NCI-H774 (cell line): ENCODE data around the gene BUB1B.

ENCODE experiments used
- DNase-seq: peaks from one replicate; lab custom pipeline; 2025; lab: John Stamatoyannopoulos, UW

The BUB1B gene

DNA sequence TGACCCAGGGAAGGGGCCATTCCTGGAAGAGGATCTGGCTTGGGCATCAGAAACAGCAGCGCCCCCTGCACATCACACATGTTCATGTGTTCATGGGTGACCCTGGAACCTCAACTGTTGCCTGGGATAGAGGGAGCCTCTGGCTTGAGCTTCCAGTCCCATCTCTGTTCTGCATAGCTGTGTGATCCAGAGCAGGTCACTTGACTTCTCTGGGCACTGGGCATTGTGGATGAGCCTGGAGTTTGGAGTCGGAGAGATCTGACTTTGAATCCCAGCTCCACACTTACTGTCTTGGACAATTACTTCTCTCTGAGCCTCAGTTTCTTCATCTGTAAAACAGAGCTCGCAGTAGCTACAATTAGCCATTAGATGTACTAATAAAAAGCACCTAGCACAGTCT, 93.6 kb downstream of the BUB1B start:
- DNase-seq = no peak

DNA sequence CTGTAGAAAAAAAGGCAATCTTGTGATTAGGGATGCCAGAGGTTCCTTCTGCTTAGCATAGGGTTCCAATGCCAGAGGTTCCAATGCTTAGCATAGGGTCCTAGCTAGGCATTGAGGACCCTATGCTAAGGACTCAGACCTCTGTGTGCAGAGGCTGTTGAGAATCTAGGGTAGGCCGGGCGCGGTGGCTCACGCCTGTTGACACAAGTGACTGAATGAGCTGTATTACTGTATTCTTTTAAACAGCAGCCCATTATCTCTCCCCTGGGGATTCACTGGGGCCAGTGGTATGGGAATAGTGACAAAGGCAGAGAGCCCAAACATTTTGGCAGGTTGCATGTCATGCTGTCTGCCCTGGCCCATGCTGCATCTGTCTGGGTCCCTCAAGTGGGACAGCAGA, 94.2 kb downstream of the BUB1B start:
- no peak for DNase-seq

DNA sequence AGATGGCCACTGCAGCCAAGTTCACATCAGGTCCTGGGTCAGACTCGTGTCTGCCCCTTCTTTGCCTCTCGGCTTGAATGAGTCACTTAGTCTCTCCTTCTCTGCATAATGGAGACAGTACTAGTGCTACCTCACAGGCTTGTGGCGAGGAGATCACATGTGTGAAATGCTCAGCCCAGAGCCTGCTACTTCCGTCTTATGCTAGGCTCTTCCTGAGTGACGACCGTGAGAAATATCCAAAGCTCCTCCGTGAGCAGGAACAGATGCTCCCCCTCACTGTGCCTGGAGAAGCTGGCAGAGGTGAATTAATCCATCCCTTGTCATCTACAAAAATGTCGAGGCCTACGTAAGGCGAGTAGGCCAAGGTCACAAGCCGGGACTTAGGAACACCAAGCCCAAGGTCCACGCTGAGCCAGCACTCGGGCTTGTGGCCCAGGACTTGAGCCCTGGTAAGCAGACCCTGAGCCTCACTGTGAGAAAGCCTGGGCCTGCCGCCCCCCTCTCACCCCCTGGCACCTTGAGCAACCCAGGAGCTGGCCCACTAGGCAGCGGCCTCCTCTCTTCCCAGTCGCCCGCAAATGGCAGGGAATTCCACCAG, 95.9 kb downstream of the BUB1B start:
- DNase-seq = no peak

DNA sequence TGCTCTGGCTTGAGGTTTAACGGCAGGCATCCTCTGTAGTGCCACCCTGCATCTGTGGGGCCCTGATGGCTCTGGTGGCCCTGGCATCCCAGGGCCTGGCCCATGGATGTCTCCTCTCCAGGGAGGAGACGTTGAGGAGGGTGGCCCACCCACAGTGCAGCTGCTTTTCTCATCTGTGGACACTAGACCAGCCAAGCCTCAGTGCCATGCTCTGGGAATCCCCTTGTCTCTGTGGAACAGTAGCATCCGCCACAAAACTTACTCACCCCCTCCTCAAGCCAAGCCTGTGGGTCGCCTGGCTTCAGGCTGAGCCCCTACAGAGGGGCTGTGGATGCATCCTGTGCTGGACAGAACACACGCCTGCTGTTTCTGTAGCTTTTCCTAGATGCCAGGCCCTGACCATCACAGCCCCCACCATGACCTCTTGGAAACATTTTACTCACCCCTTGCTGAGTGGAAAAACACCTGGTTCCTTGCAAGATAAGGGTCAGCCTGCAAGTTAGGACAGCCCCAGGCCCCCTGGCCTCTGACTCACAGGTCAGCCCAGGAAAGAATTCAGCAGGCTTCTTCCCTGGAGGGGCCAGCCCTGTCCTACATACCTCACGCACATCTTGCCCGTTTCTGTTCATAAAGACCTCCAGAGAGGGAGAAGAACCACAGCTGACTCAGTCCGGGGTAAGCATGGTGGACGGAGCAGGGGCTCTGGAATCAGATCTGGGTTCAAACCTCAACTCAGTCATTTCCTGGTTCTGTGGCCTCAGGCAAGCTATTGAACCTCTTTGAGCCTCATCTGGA, 97.0 kb downstream of the BUB1B start:
- DNase-seq = no peak

DNA sequence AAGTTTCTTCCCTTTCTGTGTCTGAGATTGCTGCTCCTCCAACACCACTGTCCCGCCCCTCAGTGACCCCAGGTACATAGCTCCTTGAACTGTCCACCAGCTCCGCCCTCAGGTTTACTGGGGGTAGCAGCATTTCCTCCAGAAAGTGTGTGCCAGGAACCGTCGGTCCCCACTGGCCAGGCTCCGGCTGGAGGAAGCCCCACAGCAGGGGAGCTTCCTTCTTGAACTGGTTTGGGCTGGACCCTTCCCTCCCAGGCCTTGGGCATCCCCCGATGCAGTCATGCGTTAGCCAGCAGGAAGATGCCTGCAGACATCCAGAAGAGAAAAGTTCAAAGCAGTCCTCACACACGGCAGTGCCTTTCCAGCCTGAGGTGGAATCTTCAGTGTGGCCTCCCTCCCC, 97.7 kb downstream of the BUB1B start:
- no peak for DNase-seq

DNA sequence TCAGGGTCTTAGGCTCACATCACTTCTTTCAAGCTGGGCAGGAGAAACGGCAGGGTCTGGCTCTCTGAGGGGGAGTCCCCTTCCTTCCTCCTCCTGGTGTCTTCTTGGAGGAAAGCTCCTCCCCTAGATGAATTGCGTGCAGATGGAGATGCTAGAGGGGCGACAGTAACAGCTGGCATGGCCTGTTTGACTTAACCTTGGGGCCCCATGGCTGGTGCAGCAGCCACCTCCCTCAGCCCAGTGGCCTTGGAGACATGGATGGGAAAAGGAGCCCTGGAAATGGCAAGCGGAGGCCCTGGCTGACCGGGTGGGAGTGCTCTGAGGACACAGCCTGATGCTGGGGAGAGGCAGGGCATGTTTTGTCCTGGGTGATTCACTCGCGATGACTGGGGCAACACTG, 98.2 kb downstream of the BUB1B start:
- DNase-seq = no peak

DNA sequence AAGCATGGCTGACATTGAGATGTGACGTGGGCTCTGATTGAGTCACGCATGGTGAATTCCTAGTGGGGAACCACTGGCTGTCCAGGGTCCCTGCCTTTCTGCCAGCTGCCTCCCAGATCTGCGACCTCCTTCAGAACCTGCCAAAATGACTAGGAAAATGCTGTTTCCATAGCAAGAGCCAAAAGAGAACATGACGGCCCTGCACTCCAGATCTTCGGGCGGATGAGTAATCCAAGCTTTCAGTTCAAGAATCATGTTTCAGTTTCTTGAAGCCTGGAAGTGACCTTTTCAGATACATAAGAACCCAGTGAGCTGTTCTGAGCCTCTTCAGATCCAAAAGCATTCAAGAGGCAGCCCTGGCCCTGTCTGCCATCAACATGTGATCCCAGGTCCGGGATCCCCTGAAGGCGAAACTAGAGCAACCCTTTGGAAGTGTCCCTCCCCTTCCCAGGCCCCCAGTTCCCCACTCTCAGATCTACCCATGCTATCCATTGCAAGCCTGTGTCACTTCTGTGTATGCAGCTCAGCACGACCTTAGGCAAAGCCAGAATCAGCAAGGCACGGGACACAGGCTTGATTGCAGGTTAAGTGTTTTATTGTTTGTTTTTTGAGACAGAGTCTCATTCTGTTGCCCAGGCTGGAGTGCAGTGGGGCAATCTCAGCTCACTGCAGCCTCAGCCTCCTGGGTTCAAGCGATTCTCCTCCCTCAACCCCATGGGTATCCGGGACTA, 102.3 kb downstream of the BUB1B start:
- DNase-seq = no peak

DNA sequence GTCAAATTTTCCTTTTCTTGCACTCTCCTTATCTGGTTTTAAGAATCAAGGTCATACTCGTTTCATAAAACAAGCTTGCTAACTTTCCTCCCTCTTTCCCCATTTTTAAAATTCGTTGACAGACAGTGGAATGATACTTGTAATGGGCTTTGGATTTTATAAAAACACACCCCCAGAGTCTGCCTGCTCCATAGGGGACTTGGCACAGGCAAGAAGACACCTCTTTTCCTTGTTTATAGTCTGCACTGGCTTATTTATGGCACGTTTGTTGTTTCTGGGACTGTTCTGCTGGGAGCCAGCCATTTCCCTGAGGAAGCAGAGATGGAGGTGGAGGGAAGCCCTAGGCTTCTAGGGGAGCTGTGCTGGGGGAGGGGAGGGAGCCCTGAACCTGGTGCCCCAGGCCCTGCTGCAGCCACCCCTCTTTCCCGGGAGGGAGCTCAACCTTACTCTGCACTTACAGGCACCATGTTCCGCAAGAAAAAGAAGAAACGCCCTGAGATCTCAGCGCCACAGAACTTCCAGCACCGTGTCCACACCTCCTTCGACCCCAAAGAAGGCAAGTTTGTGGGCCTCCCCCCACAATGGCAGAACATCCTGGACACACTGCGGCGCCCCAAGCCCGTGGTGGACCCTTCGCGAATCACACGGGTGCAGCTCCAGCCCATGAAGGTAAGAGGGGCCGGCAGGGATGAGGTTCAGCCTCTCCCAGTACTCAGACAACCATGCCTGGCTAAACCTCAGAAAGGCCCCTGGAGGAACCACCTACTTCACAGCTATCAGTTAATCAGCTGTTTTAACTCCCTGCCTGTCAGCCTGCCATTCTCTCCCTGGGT, 103.7 kb downstream of the BUB1B start:
- DNase-seq = no peak

DNA sequence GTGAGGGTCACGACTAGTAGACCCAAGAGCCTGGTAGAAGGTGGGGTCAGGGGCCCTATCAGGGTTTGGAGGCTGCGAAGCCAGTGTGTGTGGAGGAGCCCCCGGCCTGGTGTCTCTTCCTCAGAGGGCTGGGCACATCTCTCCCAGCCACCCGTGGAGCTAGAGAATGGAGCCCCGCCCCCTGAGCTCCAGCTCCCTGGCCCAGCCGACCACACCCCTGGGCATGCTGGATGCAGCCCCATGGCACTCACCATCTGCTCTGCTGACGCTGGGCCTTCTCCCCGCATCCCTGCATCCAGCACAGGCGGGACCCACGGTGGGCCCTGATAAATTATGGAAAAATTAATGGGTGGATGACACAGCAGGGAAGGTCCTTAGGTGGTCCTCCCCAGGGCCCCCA, 104.5 kb downstream of the BUB1B start:
- DNase-seq = no peak

DNA sequence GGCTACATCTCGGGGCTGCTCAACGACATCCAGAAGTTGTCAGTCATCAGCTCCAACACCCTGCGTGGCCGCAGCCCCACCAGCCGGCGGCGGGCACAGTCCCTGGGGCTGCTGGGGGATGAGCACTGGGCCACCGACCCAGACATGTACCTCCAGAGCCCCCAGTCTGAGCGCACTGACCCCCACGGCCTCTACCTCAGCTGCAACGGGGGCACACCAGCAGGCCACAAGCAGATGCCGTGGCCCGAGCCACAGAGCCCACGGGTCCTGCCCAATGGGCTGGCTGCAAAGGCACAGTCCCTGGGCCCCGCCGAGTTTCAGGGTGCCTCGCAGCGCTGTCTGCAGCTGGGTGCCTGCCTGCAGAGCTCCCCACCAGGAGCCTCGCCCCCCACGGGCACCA, 105.0 kb downstream of the BUB1B start:
- DNase-seq = no peak

DNA sequence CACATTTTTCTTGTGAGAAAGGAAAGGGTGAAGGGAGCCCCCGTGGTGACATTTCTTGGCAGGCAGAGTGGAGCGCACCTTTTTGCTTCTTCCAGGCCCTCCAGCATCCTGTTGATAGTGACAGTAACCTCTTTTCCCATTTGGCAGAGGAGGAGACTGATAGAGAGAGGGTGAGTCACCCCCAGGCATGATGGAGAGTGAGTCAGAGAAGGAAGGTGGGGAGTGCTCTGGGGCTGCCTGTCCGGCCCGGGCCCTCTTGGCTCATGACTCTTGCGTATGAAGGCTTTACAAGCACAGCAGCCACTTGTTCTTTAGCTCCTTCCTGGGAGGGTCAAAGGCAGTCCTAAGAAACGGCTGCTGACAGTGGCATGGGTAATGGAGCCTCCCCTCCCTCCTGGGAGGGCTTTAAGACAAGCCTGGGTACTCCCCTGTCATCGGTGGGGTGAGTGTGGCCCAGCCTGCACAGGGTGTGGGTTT, 106.0 kb downstream of the BUB1B start:
- no peak for DNase-seq

DNA sequence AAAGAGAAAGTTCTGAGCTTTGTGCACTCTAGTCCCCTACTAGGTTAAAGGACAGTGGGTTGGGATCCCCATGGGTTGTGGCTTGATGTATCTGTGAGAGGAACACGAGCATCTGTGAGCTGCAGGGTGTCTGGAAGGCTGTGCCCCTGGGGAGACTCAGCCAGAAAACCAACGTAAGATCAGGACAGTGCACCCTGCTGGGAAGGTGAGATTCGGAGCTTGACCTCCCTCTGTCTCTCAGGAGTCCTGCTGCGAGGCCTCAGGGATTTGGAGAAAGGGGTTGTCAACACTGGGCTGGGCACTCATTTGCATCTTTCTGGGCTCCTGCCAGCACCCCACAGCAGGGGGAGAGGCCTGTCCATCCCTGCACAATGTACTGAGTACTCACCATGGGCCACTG, 106.8 kb downstream of the BUB1B start:
- no peak for DNase-seq

DNA sequence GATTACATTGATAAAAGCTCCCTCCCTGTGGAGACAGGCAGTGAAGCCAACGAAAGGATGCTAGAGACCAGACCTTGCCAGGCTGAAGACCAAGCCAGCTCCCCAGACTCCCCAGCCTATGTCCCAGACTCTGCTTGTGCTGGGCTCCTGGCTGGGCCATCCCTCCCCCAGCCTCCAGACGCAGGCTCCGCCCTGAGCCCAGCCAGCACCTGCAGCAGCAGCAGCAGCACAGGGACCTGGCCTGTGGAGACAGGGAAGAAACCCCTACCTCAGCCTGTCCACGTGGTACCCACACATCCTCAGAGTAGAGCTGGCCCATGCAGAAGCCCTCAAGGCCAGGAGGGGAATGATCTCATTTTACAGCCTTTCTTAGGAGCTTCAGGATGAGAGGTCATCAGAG, 108.7 kb downstream of the BUB1B start:
- no peak for DNase-seq

DNA sequence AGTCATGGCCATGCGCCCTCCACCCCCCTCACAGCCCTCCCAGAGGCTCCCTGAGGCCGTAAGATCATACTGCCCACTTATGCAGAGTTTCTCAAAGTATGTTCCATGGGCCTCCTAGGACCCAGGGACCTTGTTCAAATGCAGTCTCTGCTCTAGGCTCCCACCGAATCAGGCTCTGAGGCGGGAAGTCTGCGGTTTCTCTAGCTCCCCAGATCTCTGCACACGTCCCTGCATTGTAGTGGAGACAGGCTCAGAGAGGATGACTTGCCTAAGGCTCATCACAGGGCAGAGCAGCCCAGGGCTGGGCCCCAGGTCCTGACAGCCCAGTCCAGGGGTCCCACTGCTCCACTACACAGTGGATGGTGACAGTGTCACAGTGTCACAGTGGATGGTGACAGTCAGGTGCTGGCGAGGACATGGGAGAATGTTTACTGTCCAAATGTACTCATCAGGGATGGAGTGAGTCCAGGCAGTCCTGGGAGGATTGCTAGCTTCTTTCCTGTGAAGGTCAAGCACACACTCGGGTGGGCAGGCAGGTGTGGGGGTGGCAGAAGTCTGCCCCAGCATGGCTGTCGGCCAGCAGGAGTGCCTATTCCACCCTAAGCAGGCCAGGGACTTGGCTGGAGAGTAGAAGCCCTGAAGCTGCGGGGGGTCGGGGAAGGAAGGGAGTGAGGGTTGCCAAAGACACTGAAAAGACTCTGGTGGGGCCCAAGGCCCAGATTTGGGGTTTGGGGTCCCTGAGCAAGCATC, 109.6 kb downstream of the BUB1B start:
- no peak for DNase-seq
